GM19372 (cell line): Measurements from ENCODE around the gene FBH1.
"Not testable (repeated sequence)": the region's sequence is repeated elsewhere in the genome, so short reads cannot be mapped to it uniquely, and the experiment has no call there.

Source experiments
- ATAC-seq: cut with Tn5 transposase; IDR thresholded peaks from one replicate; pipeline ENCODE4 v1.9.1; 2021; ENCODE audit warnings: mild to moderate bottlenecking, low read depth, moderate library complexity; ENCODE audit not compliant: unreplicated experiment

Gene FBH1

DNA sequence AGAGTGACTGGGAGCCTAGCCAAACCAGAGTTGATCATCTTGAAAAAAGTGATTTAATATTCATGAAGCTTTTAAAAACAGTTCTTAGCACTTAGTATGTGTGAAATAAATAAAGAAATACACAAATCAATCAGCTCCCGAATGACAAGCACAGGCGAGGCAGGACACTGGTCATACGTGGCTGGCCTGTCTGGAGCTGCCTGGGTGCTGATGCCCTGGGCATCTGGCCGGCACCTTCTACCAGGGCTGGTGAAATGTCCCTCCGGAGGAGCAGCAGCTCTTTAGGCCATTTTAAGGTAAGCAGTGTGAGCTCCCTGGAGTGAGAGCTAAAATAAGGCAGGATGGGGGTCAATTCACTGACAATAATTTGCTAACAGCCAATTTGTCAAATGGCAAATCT lies 63.6 kb downstream of the FBH1 start:
- ATAC-seq: no peak

DNA sequence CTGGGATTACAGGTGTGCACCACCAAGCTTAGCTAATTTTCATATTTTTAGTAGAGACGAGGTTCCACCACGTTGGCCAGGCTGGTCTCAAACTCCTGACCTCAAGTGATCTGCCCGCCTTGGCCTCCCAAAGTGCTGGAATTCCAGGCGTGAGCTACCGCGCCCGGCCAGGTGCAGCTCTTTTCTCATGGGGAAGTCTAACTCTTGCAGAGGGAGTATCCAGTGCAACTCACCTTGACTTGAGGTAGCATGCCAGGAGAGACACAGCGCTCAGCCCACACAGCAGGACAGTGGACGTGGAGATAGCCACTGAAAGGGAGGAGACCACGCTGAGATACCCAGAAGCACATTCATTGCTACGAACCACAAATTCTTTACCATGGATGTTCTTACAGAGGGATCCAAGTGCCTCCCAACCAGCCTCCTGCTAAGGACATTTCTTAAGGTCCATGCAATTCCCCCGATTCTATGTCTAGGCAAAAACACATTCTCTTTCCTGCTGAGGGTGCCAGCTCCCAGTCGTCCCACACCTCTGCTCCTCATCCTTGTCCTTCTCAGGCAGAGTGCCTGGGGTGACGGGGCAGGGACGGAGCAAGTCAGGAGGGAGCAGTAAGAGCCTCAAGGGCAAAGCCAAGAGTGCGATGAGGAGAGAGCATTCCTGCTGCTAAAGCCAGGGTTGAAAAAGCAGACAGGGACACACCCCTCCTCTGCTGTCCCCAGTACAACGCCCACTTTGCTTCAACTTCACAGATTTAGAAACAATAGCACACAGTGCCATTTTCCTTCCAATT lies 66.3 kb downstream of the FBH1 start:
- ATAC-seq: no peak

DNA sequence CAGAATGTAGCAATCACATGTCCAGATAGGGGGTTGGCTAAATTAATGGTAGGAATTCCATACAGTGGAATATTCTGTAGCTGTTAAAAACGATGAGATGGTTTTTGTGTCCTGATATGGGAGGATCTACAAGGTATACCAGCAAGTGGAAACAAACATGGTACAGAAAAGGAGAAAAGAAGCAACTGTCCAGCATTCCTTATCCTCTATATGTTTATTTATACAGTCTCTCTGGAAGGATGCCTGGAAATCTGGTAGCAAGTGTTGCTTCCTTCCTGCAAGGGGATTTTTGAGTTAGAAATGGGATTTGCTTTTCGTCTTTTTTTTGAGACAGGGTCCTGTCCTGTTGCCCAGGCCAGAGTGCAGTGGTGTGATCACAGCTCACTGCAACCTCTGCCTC lies 68.0 kb downstream of the FBH1 start:
- ATAC-seq: no peak

GRCh38 chr10:5958675-5959074 lies 68.6 kb downstream of the FBH1 start:
- ATAC-seq: no peak

GRCh38 chr10:5959142-5959541 lies 69.1 kb downstream of the FBH1 start:
- ATAC-seq: no peak

DNA sequence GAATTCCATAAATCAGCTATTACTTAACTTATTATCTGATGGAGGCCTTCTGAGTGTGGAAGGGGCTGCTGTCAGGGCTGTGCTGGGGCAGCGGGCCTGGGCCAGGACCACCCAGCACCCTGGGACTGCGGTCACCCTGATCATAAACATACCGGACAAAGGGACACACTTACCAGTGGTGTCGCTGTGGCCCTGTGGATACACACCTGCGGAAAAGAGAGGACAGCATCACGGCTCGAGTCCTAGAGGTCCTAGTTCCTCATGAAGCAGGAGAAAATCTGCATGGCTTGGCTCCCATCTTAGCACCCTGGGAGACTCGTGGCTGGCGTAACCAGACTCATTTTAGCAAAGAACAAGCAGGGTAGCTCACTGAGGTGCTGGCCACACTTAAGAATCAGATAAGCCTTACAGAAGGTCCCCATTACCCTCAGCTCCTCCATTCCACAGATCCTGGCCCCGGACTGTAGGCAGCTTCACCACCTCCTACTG lies 69.6 kb downstream of the FBH1 start:
- ATAC-seq: no peak

DNA sequence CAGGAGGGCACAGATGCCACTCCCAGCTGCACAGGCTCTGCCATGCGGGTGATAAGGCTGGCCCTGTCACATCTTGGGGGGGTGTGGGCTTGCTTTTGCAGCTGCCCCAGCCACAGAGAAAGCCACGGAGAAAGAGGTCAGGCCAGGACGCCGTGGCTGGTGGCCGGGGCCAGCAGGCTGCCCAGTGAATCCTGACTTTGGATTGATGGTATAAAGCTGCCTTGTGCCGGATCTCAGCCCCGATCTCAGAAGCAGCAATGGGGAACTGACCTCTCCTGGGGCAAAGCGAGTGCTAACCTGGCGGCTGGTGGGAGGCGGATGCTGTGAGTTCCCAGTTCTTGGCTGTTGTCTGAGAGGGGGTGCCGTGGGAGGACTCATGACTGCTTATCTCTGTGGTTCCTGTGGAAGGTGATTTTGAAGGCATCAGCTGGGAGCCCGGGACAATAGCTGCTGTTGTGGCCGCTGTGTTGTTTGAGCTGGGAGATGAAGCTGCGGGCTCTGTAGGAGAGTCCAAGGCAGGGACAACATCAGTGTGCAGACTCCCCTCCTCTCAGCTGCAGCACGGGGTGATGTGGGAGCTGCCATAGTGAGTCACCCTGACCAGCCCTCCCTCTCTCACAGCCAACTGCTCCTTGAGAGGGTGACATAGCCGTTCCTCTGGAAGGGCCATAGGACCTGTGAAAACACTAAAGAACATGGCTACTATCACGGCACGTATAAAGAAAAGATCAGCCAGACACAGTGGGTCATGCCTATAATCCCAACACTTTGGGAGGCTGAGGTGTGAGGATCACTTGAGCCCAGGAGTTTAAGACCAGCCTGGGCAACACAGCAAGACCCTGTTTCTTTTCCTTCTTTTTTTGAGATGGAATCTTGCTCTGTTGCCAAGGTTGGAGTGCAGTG lies 70.3 kb downstream of the FBH1 start:
- ATAC-seq: no peak

GRCh38 chr10:5960973-5961275 lies 70.9 kb downstream of the FBH1 start:
- ATAC-seq: not testable (repeated sequence)

GRCh38 chr10:5961405-5962100 lies 71.5 kb downstream of the FBH1 start:
- no peak for ATAC-seq

DNA sequence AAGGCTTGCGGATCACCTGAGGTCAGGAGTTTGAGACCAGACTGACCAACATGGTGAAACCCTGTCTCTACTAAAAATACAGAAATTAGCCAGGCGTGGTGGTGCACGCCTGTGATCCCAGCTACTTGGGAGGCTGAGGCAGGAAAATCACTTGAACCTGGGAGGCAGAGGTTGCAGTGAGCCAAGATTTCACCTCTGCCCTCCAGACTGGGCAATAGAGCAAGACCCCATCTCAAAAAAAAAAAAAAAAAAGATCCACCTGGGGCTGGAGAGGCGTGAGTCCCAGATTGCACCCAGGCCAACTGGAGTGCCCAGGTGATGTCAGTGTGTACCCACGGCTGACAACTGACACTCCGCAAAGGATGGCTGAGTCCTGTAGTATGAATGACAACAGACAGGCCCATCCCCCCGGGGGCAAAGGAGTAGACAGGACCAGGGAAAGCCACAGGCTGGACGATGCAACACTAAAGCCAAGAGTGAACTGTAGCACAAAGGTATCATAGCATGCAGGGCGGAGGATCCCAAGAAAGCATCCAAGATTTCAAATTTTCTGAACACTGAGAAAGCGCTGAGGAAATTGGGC lies 72.4 kb downstream of the FBH1 start:
- ATAC-seq: not testable (repeated sequence)

- ATAC-seq: no peak
These were observed 73.0 kb downstream of the FBH1 start for GRCh38 chr10:5963071-5963470.

DNA sequence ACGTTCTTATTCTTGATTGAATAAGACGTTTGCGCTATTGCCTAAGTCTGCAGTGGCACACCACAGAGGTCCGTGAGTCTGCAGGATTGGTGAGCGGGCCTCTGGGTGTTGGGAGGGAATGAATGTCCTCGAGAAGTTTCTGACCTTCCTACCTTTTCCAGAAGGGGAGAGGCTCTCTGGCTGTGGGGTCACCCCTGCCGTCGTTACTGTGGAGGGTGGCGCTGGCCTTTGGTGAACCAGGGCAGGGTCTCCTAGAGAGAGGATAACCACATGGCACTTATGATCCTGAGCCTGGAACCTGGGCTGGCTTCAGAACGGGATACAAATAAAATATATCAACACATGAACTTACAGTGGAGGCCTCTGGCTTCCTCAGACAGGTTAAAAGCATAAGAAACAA lies 73.5 kb downstream of the FBH1 start:
- no peak for ATAC-seq

DNA sequence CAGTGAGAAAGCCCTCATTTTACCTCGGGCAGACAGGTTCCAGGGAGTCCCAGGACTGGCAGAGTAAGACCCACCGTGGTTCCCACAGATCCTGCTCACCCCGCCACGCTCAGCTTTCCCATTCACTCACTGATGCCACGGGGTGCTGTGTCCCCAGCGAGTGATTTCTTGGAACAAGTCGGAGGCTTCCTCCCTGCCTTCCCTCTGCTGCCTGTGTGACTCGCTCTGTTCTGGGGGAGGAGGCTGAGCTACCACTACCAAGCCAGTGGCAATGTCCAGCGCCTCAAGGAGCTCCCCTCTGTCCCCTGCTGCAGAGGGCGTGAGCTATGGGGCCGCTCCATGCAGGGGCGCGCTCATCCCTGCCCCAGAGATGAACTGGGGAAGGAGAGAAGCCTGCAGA lies 74.7 kb downstream of the FBH1 start:
- no peak for ATAC-seq

DNA sequence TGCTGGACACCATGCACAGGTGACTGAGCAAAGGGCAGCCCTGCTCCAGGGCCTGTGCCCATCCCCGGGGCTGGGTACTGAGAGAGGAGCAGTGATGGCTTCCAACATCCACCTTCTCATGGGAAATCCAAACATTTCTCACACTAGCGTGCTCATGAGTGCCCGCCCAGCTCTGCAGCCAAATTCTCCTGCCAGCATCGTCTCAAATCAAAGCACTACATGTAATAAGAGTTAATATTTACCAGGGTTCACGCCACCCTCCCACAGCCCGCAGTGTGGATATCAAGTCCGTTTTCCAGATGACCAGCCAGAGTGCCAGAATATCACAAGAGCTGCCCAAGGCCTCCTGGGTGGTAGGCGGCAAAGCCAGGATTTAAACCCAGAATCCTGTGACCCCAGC lies 75.2 kb downstream of the FBH1 start:
- ATAC-seq: no peak

GRCh38 chr10:5968037-5968680 lies 78.1 kb downstream of the FBH1 start:
- no peak for ATAC-seq

DNA sequence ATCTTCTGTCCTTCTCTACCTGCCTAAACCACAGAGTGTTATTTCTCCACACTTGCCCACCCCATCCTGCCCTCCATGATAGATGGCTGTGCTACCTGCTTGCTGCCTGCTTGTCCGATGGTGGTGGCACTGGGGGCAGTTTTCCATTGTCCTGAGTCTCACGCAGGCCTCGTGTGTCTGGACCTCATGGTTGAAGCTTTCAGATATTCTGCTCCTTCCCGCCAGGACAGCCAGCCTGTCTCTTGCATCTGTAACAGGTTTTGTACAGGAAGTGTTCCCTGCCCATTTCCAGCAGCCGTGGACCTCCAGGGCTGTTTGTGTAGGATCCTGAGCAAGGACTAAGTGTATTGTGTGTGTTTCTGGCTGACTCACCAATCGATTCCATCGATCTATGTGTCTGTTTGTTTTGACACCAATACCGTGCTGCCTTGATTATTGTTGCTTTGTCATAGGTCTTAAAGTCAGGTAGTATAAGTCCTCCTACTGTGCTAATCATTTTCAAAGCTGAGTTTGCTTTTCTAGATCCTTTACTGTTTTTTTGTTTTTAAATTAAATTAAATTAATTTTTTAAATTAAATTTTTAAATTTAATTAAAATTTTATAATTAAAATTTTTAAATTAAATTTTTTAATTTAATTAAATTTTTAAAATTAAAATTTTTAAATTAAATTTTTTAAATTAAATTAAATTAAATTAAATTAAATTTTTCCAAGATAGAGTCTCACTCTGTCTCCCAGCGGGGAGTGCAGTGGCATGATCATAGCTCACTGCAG lies 78.8 kb downstream of the FBH1 start:
- ATAC-seq: no peak

- no peak for ATAC-seq
These were observed 80.0 kb downstream of the FBH1 start for GRCh38 chr10:5970066-5970465.

DNA sequence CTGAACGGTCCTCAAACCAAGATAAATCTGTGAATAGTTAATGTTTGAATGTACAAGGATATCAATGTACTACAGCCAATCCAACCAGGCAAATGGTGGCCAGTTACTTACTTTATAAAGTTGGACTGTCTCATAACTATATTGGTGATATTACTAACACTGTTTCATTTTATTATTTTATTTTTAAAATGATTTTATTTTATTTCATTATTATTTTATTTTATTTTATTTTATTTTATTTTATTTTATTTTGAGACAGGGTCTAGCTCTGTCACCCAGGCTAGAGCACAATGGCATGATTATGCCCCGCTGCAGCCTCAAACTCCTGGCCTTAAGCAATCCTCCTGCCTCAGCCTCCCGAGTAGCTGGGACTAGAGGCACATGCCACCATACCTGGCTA lies 80.5 kb downstream of the FBH1 start:
- ATAC-seq: no peak

- no peak for ATAC-seq
These were observed 81.3 kb downstream of the FBH1 start for GRCh38 chr10:5971315-5971832.
